Measurements from ENCODE around the gene IL17RA.

DNA sequence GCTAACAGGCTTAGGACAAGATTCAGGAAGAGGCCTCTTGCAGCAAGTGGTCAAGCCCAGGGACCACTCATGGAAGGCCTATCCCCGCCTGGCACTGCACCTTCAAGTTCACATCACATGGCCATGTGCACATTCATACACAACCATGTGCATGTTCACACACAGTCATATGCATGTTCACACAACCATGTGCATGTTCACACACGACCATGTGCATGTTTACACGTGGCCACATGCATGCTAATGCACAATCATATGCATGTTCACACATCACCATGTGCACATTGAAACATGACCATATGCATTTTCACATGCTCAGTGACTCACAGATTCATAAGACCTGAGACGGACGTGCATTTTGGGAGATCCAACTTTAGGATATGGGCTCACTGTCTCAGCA, 28.7 kb upstream of the IL17RA start:
- no peak for TF ChIP-seq POLR2AphosphoS5 (IDR thresholded peaks at IDR 0.05; ENCODE audit: low read depth, low read length)
- no peak for TF ChIP-seq REST (IDR thresholded peaks at IDR 0.05; ENCODE audit: insufficient read depth in 1 of 2, low read depth in 2 of 2, low read length in 2 of 2)
- TF ChIP-seq SIN3A (IDR thresholded peaks at IDR 0.05; ENCODE audit: borderline replicate concordance, insufficient read depth, low read length), result no peak
- TF ChIP-seq FOXP2 (optimal IDR thresholded peaks at IDR 0.05; ENCODE audit: borderline replicate concordance, extremely low read depth, extremely low read length, insufficient read depth), result no peak
- TF ChIP-seq TAF1 (IDR thresholded peaks at IDR 0.05; ENCODE audit: borderline replicate concordance, insufficient read depth, low read length), result no peak
